Fibroblast of lung (primary cell): ENCODE results near the gene SRRM2.

Experiments used
- EZH2 ChIP-seq: IDR thresholded peaks from 2 replicates; pipeline ENCODE4 v1.5.1; 2012; ENCODE audit warnings: low read length, control low read depth, mild to moderate bottlenecking; ENCODE audit errors: missing control alignments
- TF ChIP-seq, protein P1 (sequence below), 2 donors: IDR thresholded peaks in 1 of 2; conservative IDR thresholded peaks in 1 of 2; 1 replicate in 1 of 2; 2 replicates in 1 of 2; pipeline ENCODE4 v1.5.1; 2011 to 2012; ENCODE audit warnings: low read length in 2 of 2, control low read depth in 1 of 2, inconsistent platforms in 1 of 2, low read depth in 1 of 2, mild to moderate bottlenecking in 1 of 2

DNA sequence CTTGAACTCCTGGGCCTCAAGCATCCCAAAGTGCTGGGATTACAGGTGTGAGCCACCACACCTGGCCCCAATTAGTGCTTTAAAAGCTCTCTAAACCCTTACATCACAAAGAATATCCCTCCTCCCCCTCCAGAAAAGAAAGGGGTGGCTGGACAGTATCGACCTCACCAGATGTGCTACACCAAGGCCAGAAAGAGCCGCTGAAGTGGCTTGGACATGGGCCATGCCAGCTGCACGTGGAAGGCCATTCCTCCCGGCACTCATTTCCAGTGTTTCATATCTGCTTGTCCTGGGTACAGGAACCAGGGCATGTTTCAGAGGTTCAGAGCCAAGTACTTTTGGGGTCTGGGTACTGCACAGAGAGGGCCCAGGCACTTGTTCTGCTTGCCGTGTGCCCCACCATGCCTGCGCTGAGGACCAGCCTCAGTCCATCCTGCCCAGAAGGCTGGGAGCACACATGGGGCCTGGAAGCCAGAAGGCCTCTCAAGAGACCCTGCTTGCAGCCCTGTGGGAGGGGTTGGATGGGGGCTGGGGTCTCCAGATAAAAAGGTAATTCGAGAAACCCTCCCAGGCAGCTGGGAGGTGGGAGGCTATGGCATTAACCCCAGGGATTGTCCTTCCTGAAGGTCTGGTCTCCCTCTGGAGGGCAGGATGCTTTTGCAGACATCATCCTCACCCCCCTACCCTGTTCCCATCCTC, 3.5 kb upstream of the SRRM2 start:
- no peak for TF ChIP-seq EZH2
- TF ChIP-seq, protein P1, sequence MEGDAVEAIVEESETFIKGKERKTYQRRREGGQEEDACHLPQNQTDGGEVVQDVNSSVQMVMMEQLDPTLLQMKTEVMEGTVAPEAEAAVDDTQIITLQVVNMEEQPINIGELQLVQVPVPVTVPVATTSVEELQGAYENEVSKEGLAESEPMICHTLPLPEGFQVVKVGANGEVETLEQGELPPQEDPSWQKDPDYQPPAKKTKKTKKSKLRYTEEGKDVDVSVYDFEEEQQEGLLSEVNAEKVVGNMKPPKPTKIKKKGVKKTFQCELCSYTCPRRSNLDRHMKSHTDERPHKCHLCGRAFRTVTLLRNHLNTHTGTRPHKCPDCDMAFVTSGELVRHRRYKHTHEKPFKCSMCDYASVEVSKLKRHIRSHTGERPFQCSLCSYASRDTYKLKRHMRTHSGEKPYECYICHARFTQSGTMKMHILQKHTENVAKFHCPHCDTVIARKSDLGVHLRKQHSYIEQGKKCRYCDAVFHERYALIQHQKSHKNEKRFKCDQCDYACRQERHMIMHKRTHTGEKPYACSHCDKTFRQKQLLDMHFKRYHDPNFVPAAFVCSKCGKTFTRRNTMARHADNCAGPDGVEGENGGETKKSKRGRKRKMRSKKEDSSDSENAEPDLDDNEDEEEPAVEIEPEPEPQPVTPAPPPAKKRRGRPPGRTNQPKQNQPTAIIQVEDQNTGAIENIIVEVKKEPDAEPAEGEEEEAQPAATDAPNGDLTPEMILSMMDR (conservative IDR thresholded peaks at IDR 0.05 in 1 of 2, IDR thresholded peaks at IDR 0.05 in 1 of 2; ENCODE audit: low read depth in 1 of 2, low read length in 2 of 2): no peak
